ENCODE data around the gene SKOR1.

SKOR1 gene

DNA sequence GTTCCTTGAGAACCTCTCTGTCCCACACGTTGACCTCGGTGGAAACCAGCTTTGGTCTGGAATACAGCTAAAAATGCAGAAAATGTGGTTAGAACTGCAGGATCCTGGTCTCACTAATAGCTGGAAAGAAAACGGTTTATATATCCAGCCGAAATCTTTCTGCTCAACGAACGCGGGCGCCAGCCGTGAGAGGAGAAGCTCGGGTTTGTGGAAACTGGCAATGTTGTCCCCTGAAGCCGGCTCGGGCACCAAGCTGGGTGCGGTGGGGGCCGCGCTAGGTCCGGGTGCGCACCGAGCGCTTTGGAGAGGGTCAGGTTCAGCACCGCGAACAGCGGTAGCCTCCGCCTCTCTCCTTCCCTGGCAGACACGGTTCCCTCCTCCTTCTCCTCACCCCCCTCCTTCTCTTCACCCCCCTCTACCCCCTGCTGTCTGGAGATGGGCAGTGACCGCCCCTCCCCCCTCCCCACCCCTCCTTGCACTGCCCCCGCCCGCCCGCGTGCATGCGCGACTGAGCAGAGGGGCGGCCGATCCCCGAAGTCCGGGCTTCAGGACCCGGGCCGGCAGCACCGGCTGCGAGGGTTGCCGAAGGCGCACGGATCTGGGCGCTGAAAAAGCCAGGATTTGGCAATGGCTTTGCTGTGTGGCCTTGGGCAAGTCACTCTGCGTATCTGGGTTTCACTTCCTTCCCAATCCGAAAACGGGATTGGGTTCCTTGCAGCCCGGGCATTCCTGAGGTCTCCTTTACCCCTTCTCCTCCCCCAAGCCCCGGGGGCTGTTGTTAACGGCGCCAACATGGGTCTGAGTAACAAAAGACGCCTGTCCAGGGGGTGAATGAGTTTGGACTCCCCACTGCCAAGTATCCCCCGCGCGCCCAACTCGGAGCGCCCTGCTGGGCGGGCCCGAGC lies at the start of gene SKOR1:
Gene SKOR1, plus strand, starts transcription at position 534 of the 905 bp plus-strand sequence. Its CDS starts 94 bp downstream, at position 628.
- no peak for DNase-seq (ENCODE audit: low spot score)

DNA sequence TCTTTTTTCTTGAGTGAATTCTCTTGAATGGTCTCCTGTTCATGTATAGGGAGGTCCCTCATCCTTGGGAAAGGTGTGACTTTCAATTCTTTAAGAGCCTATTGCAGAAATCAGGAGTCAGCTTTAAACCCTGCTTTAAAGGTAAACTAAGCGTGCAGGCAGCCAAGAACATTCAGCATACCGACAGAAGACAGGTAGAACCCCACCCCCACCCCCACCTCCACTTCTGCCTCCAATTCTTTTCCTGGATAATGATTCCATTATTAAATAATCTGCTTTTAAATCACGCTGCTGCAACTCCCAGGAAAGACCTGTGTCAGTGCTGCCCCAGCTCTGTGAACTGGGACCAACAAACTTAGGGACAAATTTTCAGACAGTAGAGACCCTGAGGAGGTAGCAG lies 49.3 kb upstream of the SKOR1 start:
- no peak for DNase-seq (ENCODE audit: low spot score)

GRCh38 chr15:67776600-67776999 lies 48.7 kb upstream of the SKOR1 start:
- no peak for DNase-seq (ENCODE audit: low spot score)

- DNase-seq (ENCODE audit: low spot score) = no peak
These were observed 48.2 kb upstream of the SKOR1 start for GRCh38 chr15:67777071-67777470.

DNA sequence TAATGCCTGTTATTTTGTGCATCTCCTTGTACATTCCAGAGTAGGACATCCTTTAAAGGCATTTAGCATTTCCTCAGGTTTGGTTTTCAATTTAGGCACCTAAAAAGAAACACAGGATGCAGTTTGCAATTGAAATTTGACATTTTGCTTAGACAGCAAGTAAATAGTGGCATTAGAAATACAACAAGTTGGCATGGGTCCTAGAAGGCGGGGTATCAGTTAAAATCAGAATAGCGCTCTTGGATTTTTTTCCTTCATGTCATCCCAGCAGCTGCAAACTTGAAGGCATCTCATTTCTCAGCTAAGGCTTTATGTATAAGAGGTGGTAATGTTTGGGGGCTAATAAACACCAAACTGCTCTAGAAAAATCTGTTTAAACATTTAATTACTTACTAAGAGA lies 47.5 kb upstream of the SKOR1 start:
- DNase-seq (ENCODE audit: low spot score) = no peak

- no peak for DNase-seq (ENCODE audit: low spot score)
These were observed 46.3 kb upstream of the SKOR1 start for GRCh38 chr15:67778968-67779548.

- DNase-seq (ENCODE audit: low spot score) = no peak
These were observed 45.7 kb upstream of the SKOR1 start for GRCh38 chr15:67779549-67780111.

GRCh38 chr15:67781061-67781460 lies 44.2 kb upstream of the SKOR1 start:
- DNase-seq (ENCODE audit: low spot score) = no peak

DNA sequence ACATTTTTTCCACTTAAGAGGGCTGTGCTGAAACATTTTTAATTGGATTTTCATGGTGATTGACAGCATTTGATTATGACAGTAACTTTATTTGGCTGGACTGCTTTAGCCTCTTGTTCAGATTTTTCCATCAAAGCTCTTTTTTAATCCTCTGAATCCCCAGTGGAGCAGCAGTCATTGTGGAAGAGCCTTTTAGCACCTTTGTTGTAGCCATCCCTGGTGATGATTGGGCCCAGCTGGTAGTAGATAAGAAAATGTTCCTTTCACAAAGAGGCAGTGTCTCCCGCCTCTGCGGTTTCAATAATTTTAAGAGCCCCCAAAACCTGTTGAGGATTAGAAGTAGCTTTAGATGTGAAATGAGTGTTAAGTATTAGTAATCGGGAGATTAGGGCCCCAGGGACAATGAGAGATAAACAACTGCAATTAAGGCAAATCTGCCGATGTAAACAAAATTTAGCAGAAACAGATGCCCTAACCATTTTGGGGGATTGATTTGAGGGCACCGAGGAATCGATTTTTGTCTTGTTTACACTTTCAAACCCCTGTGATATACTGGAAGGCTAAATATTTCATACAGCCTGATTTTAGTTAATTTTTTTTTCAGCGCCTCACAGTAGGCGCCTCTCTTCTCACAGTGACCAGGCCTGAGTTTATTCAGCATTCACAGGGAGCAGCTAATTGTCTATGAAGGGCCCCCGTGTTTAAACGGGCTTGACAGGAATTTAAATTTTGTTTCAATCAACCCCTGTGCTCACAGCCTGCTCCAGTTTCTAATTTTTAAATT lies 43.2 kb upstream of the SKOR1 start:
- no peak for DNase-seq (ENCODE audit: low spot score)

DNA sequence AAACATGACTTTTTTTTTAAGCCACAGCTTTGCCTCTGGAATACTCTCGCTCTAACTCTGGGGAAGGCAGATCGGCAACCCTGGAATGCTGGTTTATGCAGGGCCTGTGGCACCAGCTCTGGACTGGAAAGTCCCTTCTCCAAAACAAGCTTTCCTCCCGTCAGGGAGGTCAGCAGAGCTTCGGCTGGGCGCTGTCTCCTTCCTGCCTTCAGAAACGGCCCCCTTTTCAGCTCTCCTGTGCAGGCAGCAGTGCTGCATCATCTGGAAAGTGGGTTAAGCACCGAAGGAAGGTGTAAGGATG lies 42.7 kb upstream of the SKOR1 start:
- DNase-seq (ENCODE audit: low spot score) = no peak

- no peak for DNase-seq (ENCODE audit: low spot score)
These were observed 42.0 kb upstream of the SKOR1 start for GRCh38 chr15:67783303-67783702.

GRCh38 chr15:67784090-67784781 lies 41.1 kb upstream of the SKOR1 start:
- no peak for DNase-seq (ENCODE audit: low spot score)

DNA sequence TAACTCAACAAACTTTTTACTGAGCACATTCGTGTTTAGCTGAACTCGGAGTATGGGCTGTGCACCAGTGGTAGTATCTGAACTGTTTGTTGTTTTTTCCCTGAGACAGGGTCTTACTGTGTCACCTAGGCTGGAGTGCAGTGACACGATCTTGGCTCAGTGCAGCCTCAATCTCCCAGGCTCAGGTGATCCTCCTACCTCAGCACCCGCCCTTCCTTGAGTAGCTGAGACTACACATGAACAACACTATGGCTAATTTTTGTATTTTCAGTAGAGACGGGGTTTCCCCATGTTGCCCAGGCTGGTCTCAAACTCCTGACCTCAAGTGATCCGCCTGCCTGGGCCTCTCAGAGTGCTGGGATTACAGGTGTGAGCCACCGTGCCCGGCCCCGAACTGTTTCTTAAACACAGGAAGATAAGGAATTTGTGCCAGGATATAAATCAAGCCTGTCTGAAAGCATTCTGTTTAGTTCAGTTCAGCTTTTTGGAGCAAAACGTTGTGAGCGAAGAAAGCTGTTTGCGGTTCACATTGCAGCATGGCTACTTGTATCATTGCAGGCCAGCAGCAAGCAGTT lies 40.4 kb upstream of the SKOR1 start:
- DNase-seq (ENCODE audit: low spot score) = no peak

GRCh38 chr15:67785431-67785830 lies 39.9 kb upstream of the SKOR1 start:
- no peak for DNase-seq (ENCODE audit: low spot score)

GRCh38 chr15:67786646-67787045 lies 38.7 kb upstream of the SKOR1 start:
- no peak for DNase-seq (ENCODE audit: low spot score)

DNA sequence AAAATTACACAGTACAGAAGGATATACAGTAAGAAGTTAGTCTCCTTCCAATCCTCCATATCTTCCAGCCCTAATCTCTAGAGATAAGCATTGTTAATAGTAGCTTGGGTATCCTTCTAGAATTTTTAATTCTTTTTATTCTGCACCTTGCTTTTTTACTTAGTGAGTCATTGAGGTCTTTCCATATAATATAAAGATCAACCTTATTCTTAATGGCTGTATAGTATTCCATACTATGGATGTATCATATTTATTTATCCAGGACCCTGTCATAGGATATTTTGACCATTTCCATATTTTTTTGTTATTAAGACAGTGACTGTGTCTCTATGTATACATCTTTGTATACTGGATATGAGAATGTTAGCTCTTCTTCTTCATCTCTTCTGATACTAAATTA lies 36.3 kb upstream of the SKOR1 start:
- DNase-seq (ENCODE audit: low spot score) = no peak

GRCh38 chr15:67790610-67791319 lies 34.5 kb upstream of the SKOR1 start:
- no peak for DNase-seq (ENCODE audit: low spot score)

GRCh38 chr15:67792250-67792942 lies 32.9 kb upstream of the SKOR1 start:
- DNase-seq (ENCODE audit: low spot score) = no peak

DNA sequence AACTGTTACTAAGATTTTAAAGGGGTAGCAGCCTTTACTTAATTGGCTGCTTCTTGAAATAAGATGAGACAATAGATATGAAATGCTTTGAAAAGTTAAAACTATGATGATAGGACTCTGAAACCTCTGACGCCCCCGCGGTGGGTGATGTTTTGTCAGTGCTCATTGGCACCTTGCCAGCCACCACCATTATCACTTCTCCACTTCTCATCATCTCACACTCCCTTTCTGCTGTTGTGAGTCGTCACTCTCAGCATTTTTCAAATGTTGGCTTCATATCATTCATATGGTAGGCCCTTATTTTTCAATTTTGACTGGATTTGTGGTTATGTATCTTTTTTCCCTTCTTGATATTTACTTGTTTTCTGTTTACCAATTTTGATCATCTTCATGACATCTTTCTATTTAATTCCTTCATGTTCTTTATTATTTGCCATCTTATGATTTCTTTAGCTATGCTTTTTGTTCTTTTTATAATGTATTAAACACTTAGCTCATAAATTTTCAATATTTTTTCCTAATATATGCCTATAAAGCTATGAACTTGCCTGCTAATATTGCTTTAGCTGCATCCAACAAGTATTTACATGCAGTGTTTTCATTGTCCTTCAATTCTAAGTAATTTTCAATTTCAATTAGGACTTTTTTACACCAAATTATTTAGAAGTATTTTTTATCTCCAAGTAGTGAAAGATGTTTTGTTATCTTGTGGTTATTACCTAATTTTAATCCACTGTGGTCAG lies 30.3 kb upstream of the SKOR1 start:
- DNase-seq (ENCODE audit: low spot score) = no peak

Measured in pons (tissue), 1 donor.